HG02759 (cell line): ENCODE measurements around the gene CORO2B.

Source experiments
- ATAC-seq: cut with Tn5 transposase; IDR thresholded peaks from one replicate; pipeline ENCODE4 v1.9.1; 2021; ENCODE audit warnings: mild to moderate bottlenecking, moderate library complexity; ENCODE audit not compliant: unreplicated experiment

CORO2B gene

GRCh38 chr15:68553994-68554720, 24.6 kb upstream of the CORO2B start:
- no peak for ATAC-seq

DNA sequence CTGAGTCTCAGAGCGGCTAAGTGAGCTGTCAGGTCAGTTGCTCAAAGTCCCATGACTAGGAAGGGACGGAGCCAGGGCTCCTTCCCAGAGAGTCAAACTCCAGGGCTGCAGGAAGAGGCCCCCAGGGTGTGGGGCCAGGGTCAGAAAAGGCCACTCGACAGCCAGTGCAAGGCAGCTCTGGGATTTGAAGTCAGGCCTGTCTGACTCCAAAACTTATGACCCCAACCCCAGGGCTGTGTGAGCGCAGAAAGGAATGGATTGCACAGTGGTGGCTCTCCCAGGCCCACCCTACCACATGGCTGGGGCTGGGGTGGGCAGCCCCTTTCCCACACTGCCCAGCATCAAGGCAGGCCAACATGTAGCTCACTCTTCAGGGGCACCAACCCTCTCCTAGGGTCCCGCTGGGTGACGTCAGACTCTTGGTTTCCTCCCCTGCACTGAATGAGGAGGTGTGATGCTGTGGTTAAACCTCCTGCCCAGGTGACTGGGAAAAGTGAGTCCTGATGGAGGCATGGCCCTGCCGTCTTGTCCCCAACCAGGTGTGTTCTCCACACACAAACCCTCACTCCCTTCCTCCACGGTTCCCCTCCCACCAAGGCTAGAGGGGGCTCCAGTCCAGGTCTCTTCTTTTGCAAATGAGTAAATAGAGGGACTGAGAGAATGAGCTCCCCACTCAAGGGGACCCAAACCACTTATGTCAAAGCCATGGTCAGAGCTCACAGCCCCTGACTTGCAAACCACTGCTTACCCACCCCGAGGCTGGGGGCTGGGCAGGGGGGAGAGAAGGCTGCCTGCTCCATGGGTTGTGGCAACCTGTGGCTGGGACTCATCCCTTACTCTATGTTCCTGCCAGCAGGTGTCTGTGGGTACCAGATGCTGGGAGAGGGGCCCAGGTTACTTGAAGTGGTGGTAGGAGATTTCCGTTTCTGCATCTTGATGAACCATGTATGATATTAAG, 23.8 kb upstream of the CORO2B start:
- no peak for ATAC-seq

DNA sequence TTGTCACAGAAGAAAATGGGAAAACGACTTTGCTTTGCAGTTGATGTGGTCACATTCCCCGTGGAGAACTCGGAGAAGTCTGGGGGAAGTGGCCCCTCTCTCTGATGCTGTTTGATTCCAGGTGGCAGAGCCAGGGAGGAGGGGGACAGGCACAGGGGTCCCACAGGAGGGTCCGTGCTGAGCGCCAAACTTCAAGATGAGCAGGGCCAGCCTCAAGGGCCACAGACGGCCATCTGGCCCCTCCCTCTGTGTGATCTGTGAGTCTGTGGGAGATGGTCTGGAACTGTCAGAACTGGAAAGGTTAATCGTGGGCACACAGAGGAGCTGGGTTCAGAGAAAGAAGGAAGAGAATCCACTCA, 23.1 kb upstream of the CORO2B start:
- no peak for ATAC-seq

DNA sequence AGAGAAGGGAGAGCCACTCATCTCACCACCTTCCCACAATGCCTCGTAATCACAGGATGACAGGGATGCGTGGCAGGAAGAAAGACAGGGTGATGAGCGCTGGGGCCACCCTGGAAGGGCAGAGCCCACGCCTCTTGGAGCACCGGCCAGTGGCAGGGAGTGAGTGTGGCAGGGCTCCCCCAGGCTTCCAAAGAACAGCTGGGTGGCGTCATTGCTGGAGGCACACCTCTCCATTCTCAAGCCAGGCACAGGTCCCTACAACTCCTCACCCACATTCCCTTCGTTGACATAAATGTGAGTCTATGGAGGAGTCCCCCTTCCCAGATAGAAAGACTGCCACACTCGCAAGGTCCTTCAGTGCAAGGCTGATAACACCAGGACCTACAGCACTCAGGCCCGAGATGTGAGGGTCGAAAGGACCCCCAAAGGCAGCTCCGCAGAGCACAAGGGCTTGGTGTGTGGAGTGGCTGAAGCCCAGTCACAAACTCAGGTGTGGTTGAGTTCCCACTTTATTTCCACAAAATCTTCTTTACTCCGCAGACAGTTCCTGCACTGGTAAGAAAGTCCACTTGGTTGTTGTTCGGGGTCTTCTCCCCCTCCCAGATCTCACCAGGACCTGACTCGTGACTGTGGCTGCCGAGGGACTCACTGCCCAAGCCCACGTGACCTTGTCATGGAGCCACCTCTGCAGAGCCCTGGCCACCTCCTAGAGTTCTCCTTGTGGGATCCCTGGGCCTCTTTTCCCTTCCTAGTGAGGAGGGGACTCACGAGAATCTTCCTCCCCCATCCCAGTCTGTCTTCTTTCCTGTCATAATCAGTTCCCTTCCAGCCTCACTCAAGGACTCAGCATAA, 22.4 kb upstream of the CORO2B start:
- no peak for ATAC-seq

- no peak for ATAC-seq
Measured at GRCh38 chr15:68557469-68558317, 21.1 kb upstream of the CORO2B start.

DNA sequence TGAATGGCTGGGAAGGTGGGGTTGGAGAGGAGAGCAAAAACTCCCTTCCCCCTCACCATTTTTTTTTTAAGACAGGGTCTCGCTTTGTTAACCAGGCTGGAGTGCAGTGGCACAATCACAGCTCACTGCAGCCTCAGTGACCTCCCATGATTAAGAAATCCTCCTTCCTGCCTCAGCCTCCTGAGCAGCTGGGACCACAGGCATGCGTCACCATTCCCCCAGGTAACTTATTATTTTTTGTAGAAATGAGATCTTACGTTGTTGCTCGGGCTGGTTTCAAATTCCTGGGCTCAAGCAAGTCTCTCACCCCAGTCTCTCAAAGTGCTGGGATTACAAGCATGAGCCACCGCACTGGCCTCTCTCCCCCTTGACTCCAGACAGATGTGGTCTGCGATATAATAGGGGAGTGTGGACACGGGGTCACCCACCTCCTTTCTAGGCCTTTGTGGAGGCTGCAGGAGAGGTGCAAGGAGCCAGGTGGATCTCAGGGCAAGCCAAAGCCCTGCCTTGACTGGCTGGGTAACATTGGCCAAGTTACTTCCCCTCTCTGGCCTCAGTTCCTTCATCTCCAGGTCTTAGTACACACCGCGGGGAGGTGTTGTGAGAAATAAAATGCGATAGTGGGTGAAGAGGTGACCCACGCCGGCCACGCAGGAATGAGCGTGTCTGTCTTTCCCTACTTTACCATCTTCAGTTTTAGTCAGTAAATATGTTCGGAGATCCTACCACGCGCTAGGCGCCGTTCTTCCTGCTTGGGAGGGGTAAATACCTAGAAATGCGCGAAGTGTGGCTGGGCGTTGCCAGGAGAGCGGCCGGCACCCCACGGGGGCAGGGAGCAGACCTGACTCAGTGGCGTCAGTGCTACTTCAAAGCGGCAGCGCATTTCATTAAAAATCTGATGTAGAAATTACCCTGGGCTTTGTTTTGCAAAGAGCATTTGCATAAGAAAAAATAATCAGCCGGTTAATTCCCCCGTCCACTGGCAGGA, 20.2 kb upstream of the CORO2B start:
- ATAC-seq, result no peak

DNA sequence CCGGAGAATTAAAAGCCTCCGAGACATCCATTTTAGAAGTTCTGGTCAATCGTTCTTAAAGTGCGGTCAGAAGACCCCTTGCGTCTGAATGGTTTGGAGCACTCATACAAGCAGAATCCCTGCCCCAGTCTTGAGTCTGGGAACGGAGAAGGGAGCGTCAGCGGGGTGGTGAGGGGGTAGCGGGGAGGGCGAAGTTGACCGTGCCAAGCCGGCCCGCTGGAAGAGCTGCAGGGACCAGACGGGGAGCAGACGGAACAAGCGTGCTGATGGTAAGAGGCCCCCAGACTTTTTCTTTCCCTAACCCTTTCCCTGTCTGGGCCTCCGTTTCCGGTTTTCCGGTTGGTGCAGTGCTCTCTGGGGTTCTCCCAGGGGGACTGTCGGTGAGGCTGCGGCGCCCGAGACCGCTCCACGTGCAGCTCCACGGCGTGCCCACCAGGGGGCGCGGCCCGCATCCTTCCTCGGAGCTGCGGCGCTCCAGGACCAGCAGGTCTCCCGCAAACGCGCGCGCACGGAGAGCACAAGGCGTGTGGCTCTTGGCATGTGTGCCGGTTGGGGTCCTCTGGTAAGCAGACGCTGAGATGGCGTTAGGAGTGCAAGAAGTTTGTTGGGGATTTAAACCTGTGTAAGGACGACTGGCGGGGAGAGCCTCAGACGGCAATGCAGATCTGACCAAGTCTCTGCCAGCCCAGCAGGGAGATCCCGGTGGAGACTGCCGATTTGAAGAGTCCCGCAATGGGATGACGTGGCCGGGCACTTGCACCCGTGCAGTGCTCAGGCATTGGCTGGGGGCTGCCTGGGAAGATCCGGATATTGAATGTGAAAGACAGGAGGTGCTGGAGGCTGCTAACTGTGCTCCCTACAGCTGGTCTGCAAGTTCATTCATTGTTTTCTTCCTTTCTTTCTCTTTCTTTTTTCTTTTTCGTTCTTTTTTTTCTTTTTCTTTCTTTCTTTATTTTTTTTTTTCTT, 19.2 kb upstream of the CORO2B start:
- peak; percentile 83 for ATAC-seq

DNA sequence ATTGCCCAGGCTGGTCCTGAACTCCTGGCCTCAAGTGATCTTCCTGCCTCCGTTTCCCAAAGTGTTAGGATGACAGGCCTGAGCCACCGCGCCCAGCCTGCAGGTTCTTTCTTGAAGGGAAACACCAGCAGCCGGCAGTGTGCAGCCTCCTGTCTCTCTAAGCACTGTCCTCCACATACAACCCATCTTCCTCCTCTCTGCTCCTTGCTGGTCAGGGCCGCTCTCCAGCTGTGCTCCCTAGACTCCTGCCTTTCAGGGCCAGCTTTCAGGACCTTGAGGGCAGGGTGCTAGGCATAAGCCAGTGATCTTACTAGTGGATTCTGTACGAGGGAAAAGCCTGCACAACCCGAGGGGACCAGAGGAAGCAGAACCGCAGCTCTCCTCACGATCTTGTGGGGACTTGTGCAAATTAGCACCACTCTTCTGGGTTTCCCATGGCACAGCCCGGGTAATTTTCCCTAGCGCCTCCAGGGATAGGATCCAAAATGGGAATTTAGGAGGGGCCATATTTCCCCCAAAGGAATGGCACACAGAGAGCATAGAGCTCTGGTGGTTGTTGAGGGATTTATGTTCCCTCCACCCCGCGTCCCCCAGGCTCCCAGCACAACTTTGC, 18.2 kb upstream of the CORO2B start:
- no peak for ATAC-seq

DNA sequence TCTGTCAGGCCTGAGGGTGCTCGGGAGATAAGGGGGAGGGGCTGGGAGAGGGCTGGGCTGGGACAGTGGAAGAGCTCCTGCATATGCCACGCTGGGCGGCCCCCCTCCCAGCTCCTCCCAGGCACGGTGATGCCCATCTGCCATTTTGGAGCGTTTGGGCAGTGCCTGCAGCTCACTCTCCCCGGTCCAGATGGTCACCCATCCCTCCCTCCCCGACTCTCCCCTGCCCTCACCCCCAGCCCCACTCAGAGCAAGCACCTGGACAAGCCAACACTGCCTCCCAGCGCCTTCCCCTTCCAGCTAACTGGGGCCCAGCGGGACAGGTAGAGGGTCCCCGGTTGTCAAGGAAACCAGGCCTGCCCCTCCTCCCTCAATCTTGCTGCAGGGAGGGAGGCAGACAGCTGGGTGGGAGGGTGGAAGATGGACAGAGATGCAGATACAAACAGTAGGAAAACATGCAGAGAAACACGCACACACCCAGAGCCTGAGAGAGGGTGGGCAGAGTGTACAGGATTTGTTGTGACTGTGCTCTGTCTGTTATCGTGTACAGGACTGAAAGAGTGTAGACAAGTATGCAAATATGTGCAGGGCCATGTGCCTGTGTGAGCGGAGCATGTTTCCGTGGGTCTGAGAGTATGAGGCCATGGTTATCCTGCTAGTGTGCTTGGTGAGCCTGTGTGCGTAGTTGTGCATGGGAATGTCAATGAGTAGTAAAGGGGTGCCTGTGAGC, 17.5 kb upstream of the CORO2B start:
- ATAC-seq, result no peak

DNA sequence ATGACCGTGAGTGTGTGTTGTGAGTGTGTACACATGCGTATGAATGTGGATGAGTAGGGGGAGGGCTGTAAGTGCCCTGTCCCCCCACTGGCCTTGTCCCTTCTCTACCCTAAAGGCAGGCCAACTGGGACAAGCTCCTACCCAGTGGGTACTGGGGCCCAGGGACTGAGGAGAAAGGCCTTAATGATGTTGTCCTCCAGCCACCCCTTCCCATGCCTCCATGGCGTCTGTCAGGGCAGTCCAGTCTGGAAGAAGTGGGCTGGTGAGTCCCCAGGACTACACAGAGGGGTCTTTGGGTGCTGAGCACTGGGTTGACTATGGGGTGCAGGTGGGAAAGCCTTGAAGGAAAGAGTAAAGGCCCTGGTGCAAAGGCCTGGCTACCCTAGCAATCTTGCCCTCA, 16.9 kb upstream of the CORO2B start:
- ATAC-seq, result no peak

- no peak for ATAC-seq
Measured at GRCh38 chr15:68564173-68564572, 14.6 kb upstream of the CORO2B start.

- no peak for ATAC-seq
Measured at GRCh38 chr15:68565234-68565633, 13.6 kb upstream of the CORO2B start.

- ATAC-seq, result no peak
Measured at GRCh38 chr15:68565726-68566125, 13.1 kb upstream of the CORO2B start.

DNA sequence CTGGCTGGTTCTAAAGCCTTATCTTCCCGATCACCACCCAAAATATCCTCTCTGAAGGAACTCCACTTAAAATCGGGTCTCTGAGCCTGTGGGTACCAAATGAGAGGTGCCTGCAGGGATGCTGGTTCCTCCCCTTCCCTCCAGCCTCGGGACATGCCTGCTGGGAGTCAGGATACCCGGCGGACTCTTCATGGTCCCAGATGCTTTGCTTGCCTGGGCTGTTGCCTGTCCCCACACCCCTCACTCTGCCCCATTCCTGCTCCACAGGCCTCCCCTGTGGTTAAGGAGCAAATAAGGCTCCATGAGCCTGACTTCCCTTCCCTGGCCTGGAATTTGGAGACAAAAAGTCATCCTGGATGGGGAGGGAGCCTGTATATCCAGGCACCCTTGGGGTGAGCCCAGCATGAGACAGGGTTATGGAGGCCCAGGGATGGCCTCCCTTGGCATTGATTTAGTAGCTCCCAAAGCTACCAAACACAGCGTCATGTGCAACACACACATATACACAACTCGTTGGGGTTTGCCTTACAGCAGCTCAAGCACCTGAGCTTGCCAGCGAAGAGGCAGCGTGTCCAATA, 12.3 kb upstream of the CORO2B start:
- ATAC-seq, result no peak

DNA sequence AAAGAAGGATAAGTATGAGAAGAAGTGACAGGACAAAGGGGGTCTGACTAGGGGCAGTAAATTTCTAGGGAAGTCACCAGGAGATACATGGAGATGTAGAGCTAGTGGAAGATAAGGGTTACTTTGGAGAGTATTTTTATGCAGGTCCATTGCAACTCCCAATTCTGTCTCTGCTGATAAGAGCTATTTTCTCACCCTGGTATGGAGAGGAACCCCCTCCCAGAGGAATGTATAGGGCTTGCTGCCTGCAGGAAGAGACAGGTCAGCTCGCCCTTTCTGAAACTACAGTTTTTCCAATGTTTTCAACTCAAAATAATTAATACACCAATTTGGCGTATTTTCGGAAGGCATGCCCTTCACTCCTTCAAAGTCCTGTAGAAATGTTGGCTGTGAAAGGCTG, 11.4 kb upstream of the CORO2B start:
- ATAC-seq, result no peak

GRCh38 chr15:68570974-68571373, 7.8 kb upstream of the CORO2B start:
- ATAC-seq, result no peak

GRCh38 chr15:68571582-68571981, 7.2 kb upstream of the CORO2B start:
- ATAC-seq, result no peak
